HepG2 (cell line): Measurements from ENCODE around the gene PHKB. TPM values are rescaled to one million over a fixed set of nuclear protein-coding genes. Genes with fewer than 3 reads are reported as not detected.
A peak's percentile ranks its signal among the peaks of the same experiment; 100 is the strongest.
"Not testable (repeated sequence)": the region's sequence is repeated elsewhere in the genome, so short reads cannot be mapped to it uniquely, and the experiment has no call there.

ENCODE experiments used
- ATAC-seq: fragments of 200-7000 bp; cut with Tn5 transposase; 3 replicates; pipeline ENCODE4 v1.9.1; 2020; ENCODE audit warnings: mild to moderate bottlenecking, moderate library complexity
- BruUV-seq: library from RNA; stranded (reverse); fragments of 400-500 nt; replicated peaks from 2 replicates; lab custom pipeline; 2021; lab: Mats Ljungman, UMichigan
- CTCF ChIA-PET: fragments of 300-600 bp; formaldehyde crosslinking; extraction: SDS; loops from one replicate; lab custom pipeline; 2021; ENCODE audit warnings: low total read pairs, inconsistent platforms, low intra/inter-chr PET ratio; lab: Yijun Ruan, JAX
- POLR2A ChIA-PET: fragments of 350-600 bp; sonication (Branson Sonifier 250); formaldehyde crosslinking; loops from one replicate; lab custom pipeline; 2020; ENCODE audit warnings: antibody characterized with exemption, inconsistent platforms; lab: Yijun Ruan, JAX
- DNase-seq: peaks from one replicate; pipeline ENCODE4 v3.0.0-alpha.2; 2015; ENCODE audit warnings: low spot score
- FAIRE-seq: peaks from 3 replicates; lab custom pipeline; 2011; peaks lifted over from hg19 to GRCh38; lab: Jason Lieb, UNC
- H2AFZ ChIP-seq: one replicate; pipeline ENCODE4 v1.6.1; 2011; ENCODE audit warnings: low read length, inconsistent platforms
- H3K27ac ChIP-seq: fragments of 300-600 bp; 3 replicates; pipeline ENCODE4 v1.8.0; 2011; ENCODE audit warnings: mixed run types, mild to moderate bottlenecking, mixed read lengths, low read length, inconsistent platforms; ENCODE audit not compliant: insufficient read depth; ENCODE audit errors: extremely low read length
- H3K27me3 ChIP-seq, 2 experiments: fragments of 200-600 bp in 1 of 2; 2 replicates in 1 of 2; 3 replicates in 1 of 2; pipeline versions ENCODE4 v1.6.0 to v1.8.0; 2011; ENCODE audit warnings: low read length in 2 of 2, mild to moderate bottlenecking in 2 of 2, moderate library complexity in 2 of 2, inconsistent platforms in 1 of 2; ENCODE audit not compliant: insufficient read depth in 2 of 2, control insufficient read depth in 1 of 2
- H3K36me3 ChIP-seq, 2 experiments: fragments of 200-600 bp in 1 of 2; replicated peaks in 1 of 2; 2 replicates in 1 of 2; 3 replicates in 1 of 2; pipeline versions ENCODE4 v1.5.1 to v1.8.0; 2011; ENCODE audit warnings: low read length in 2 of 2, inconsistent platforms in 1 of 2; ENCODE audit not compliant: insufficient read depth in 2 of 2, control insufficient read depth in 1 of 2
- H3K4me1 ChIP-seq: 2 replicates; pipeline ENCODE4 v1.5.1; 2012; ENCODE audit warnings: low read length, inconsistent platforms; ENCODE audit not compliant: insufficient read depth
- H3K4me2 ChIP-seq: 2 replicates; pipeline ENCODE4 v1.6.0; 2011; ENCODE audit warnings: low read depth, low read length, inconsistent platforms
- H3K4me3 ChIP-seq, 3 experiments: fragments of 200-600 bp in 1 of 3; sonication (generic), shearing (Covaris generic) in 1 of 3; replicated peaks in 1 of 3; 2 replicates each; pipeline ENCODE4 v1.5.1; 2011 to 2016; ENCODE audit warnings: low read length in 3 of 3, inconsistent platforms in 2 of 3, low read depth in 2 of 3, mild to moderate bottlenecking in 2 of 3, control low read depth in 1 of 3, mixed read lengths in 1 of 3; ENCODE audit not compliant: insufficient read depth in 1 of 3
- H3K79me2 ChIP-seq: one replicate; pipeline ENCODE4 v1.6.1; 2011; ENCODE audit warnings: low read length, inconsistent platforms; ENCODE audit not compliant: insufficient read depth
- H3K9ac ChIP-seq: 2 replicates; pipeline ENCODE4 v1.6.0; 2011; ENCODE audit warnings: mild to moderate bottlenecking, low read depth, low read length, inconsistent platforms; ENCODE audit not compliant: insufficient read depth
- H3K9me3 ChIP-seq: 2 replicates; pipeline ENCODE4 v1.5.1; 2012; ENCODE audit warnings: mild to moderate bottlenecking, low read length
- H4K20me1 ChIP-seq: 2 replicates; pipeline ENCODE4 v1.6.0; 2011; ENCODE audit warnings: inconsistent platforms, mild to moderate bottlenecking, low read length, moderate library complexity; ENCODE audit not compliant: insufficient read depth
- FOXA3 ChIP-seq: IDR thresholded peaks from 2 replicates; pipeline ENCODE4 v1.6.1; 2016; ENCODE audit warnings: missing genetic modification reagents, missing compliant biosample characterization
- SOX13 ChIP-seq, 3 experiments: fragments of 450-650 bp in 1 of 3; sonication (generic) in 1 of 3; formaldehyde crosslinking in 1 of 3; IDR thresholded peaks in 2 of 3; conservative IDR thresholded peaks in 1 of 3; 2 replicates each; pipeline versions ENCODE4 v1.5.0 to v1.6.1; 2016 to 2020; ENCODE audit warnings: antibody characterized with exemption in 1 of 3, mild to moderate bottlenecking in 1 of 3, missing compliant biosample characterization in 1 of 3, missing genetic modification reagents in 1 of 3, moderate library complexity in 1 of 3
- SOX6 ChIP-seq, 2 experiments: fragments of 450-650 bp in 1 of 2; sonication (generic) in 1 of 2; formaldehyde crosslinking in 1 of 2; IDR thresholded peaks; 2 replicates each; pipeline versions ENCODE4 v1.4.0 to v1.6.1; 2017 to 2020; ENCODE audit warnings: antibody characterized with exemption in 1 of 2, mild to moderate bottlenecking in 1 of 2, missing genetic modification reagents in 1 of 2
- TCF7 ChIP-seq: sonication (generic); IDR thresholded peaks from 2 replicates; pipeline ENCODE4 v1.6.1; 2016; ENCODE audit warnings: antibody characterized with exemption, low read depth
- ZFP90 ChIP-seq: sonication (generic); formaldehyde crosslinking; IDR thresholded peaks from 2 replicates; pipeline ENCODE4 v1.8.0; 2022; ENCODE audit warnings: missing genetic modification reagents, mild to moderate bottlenecking, inconsistent platforms, borderline replicate concordance
- WGBS: methylation state at CpG from one replicate; pipeline ENCODE4 v1.1.6; 2017; ENCODE audit warnings: low lambda C conversion rate; 5-methylcytosine and 5-hydroxymethylcytosine counted together
- in situ Hi-C: cut with HindIII; loops from 2 replicates; pipeline ENCODE4 v1.10.0; 2017; ENCODE audit warnings: low pct_unique_long_range_greater_than_20kb; ENCODE audit not compliant: extremely low pct_ligation_motif_present
- intact Hi-C: fragments of 100-400 bp; cut with micrococcal nuclease; formaldehyde crosslinking; loops from one replicate; pipeline ENCODE4 v1.10.0; 2022; ENCODE audit not compliant: unreplicated experiment
- polyA plus RNA-seq, 8 experiments: library from polyadenylated mRNA; depleted of rRNA in 3 of 8; stranded (reverse) in 7 of 8; unstranded in 1 of 8; fragments of >200 nt; fragmentation: Illumina TruSeq in 4 of 8; extraction: Trizol in 4 of 8; gene quantifications; 2 replicates each; pipeline versions ENCODE4 v1.2.1 to v1.2.3, GENCODE V29; 2011 to 2016; ENCODE audit warnings: low read depth in 4 of 8, missing spikeins in 1 of 8, mixed read lengths in 1 of 8; ENCODE audit not compliant: insufficient read depth in 1 of 8
- total RNA-seq, 5 experiments: library from RNA; depleted of rRNA; stranded (reverse); fragments of >200 nt; fragmentation: Illumina TruSeq; extraction: Trizol; gene quantifications; 2 replicates each; pipeline ENCODE4 v1.2.3, GENCODE V29; 2016; ENCODE audit warnings: low read depth in 1 of 5
- TF ChIP-seq, protein P1 (sequence below): sonication (generic); formaldehyde crosslinking; IDR thresholded peaks from 2 replicates; pipeline ENCODE4 v1.5.0; 2020; ENCODE audit warnings: mild to moderate bottlenecking, missing genetic modification reagents, borderline replicate concordance

Gene PHKB
- total and polyA plus RNA-seq, 2 of the 13 experiments (the other 11 are each of a cell fraction or from before 2014, with no cell fraction given) = 66.0 to 80.8 TPM

DNA sequence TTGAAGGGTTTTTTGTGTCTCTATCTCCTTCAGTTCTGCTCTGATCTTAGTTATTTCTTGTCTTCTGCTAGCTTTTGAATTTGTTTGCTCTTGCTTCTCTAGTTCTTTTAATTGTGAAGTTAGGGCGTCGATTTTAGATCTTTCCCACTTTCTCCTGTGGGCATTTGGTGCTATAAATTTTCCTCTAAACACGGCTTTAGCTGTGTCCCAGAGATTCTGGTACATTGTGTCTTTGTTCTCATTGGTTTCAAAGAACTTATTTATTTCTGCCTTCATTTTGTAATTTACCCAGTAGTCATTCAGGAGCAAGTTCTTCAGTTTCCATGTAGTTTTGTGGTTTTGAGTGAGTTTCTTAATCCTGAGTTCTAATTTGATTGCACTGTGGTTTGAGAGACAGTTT lies 90.1 kb downstream of the PHKB start:
- H3K27me3 ChIP-seq, intact Hi-C loops, in situ Hi-C loops, DNase-seq, H3K79me2 ChIP-seq, H4K20me1 ChIP-seq, H3K9ac ChIP-seq, H3K4me3 ChIP-seq, ATAC-seq, H3K27ac ChIP-seq, H3K9me3 ChIP-seq, CTCF ChIA-PET, FAIRE-seq, H2AFZ ChIP-seq, H3K4me2 ChIP-seq, BruUV-seq: not testable (repeated sequence)
- Histone ChIP-seq H3K36me3 (peaks cover 5 to 31% of the 10 kb centered on the region in 2 experiments), H3K4me1 (peaks cover 34% of the 10 kb centered on the region)
- POLR2A ChIA-PET = interaction anchor here (0.6 kb wide), 1 partner anchor 194 kb away, joined by 3 read pairs; no protein-coding TSS in a partner anchor
- 99% methylated on average over 3 of the region's 3 CpGs for WGBS
- peak; percentile 97 for TF ChIP-seq ZFP90 (CRISPR knock-in tag)

DNA sequence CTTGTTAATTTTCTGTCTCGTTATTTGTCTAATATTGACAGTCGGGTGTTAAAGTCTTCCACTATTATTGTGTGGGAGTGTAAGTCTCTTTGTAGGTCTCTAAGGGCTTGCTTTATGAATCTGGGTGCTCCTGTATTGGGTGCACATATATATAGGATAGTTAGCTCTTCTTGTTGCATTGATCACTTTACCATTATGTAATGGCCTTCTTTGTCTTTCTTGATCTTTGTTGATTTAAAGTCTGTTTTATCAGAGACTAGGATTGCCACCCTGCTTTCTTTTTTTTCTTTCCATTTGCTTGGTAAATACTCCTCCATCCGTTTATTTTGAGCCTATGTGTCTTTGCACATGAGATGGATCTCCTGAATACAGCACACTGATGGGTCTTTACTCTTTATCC lies 90.6 kb downstream of the PHKB start:
- WGBS = 73% methylated on average over 3 of the region's 3 CpGs
- peaks cover 34% of the 10 kb centered on the region for H3K4me1 ChIP-seq
- H3K27ac ChIP-seq; ATAC-seq; H3K4me2 ChIP-seq; in situ Hi-C loops; H3K9ac ChIP-seq; H3K27me3 ChIP-seq; TF ChIP-seq SOX13, SOX6 (IDR thresholded peaks at IDR 0.05): not testable (repeated sequence)
- TF ChIP-seq, protein P1, sequence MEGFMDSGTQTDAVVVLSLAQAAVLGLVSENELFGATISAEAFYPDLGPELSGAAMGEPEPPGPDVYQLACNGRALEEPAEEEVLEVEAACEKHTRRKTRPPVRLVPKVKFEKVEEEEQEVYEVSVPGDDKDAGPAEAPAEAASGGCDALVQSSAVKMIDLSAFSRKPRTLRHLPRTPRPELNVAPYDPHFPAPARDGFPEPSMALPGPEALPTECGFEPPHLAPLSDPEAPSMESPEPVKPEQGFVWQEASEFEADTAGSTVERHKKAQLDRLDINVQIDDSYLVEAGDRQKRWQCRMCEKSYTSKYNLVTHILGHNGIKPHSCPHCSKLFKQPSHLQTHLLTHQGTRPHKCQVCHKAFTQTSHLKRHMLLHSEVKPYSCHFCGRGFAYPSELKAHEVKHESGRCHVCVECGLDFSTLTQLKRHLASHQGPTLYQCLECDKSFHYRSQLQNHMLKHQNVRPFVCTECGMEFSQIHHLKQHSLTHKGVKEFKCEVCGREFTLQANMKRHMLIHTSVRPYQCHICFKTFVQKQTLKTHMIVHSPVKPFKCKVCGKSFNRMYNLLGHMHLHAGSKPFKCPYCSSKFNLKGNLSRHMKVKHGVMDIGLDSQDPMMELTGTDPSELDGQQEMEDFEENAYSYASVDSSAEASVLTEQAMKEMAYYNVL = peak; percentile 38; the same call in 1 of the 2 replicates
- TF ChIP-seq FOXA3 (CRISPR knock-in tag) (0 out of 2 replicates have a peak, but pooled peaks have one; percentile 6), SOX13 (CRISPR knock-in tag; conservative IDR thresholded peaks at IDR 0.05 in 1 of 2, IDR thresholded peaks at IDR 0.05 in 1 of 2) (peak in 1 of 2 experiments; percentile 52; a peak in 1 of 4 replicates), TCF7 (peak; percentile 26; the same call in 1 of the 2 replicates), SOX6 (CRISPR knock-in tag; IDR thresholded peaks at IDR 0.05) (peak; percentile 55; the same call in 1 of the 2 replicates)
- TF ChIP-seq, all 625 proteins: peak for 5; not testable (repeated sequence) for 620
- FAIRE-seq, intact Hi-C loops, H3K9me3 ChIP-seq, BruUV-seq, DNase-seq, H4K20me1 ChIP-seq, H3K4me3 ChIP-seq, CTCF ChIA-PET, H3K79me2 ChIP-seq, H2AFZ ChIP-seq: not testable (repeated sequence)
- H3K36me3 ChIP-seq = peaks cover 5 to 25% of the 10 kb centered on the region in 2 experiments; a peak in 4 of 5 replicates
- POLR2A ChIA-PET = interaction anchor here (0.6 kb wide), 1 partner anchor 195 kb away, joined by 3 read pairs; no protein-coding TSS in a partner anchor
